Panc1 (cell line): Measurements from ENCODE around the gene B4GALNT4. TPM values are rescaled to one million over a fixed set of nuclear protein-coding genes. Genes with fewer than 3 reads are reported as not detected.

Source experiments
- ATAC-seq: fragments of 200-7000 bp; cut with Tn5 transposase; 2 replicates; pipeline ENCODE4 v1.9.1; 2020; ENCODE audit warnings: mild to moderate bottlenecking, moderate library complexity
- BruUV-seq: library from RNA; stranded (reverse); fragments of 400-500 nt; replicated peaks from 2 replicates; lab custom pipeline; 2021; lab: Mats Ljungman, UMichigan
- CTCF ChIA-PET: fragments of 300-600 bp; sonication (Branson Sonifier 250); formaldehyde crosslinking; loops from one replicate; lab custom pipeline; 2022; ENCODE audit warnings: antibody characterized with exemption; lab: Charles Lee
- POLR2A ChIA-PET: fragments of 300-600 bp; sonication (Branson Sonifier 250); formaldehyde crosslinking; loops from one replicate; lab custom pipeline; 2022; ENCODE audit warnings: antibody characterized with exemption; lab: Charles Lee
- DNase-seq: peaks from one replicate; pipeline ENCODE4 v3.0.0-alpha.2; 2010; ENCODE audit warnings: low read depth, low spot score
- H3K27ac ChIP-seq: 2 replicates; pipeline ENCODE4 v1.5.1; 2011; ENCODE audit warnings: mild to moderate bottlenecking, low read length, inconsistent platforms
- H3K27me3 ChIP-seq: fragments of 200-500 bp; sonication (Bioruptor generic); 2 replicates; pipeline ENCODE4 v1.6.0; 2014; ENCODE audit warnings: low read length, inconsistent platforms; ENCODE audit not compliant: control insufficient read depth, insufficient read depth
- H3K36me3 ChIP-seq: fragments of 200-500 bp; sonication (Bioruptor generic); 2 replicates; pipeline ENCODE4 v1.5.1; 2014; ENCODE audit warnings: inconsistent platforms, mild to moderate bottlenecking, low read length, moderate library complexity; ENCODE audit not compliant: control insufficient read depth, insufficient read depth
- H3K4me1 ChIP-seq: 2 replicates; pipeline ENCODE4 v1.5.1; 2011; ENCODE audit warnings: inconsistent platforms, mild to moderate bottlenecking, low read length, moderate library complexity; ENCODE audit not compliant: control insufficient read depth, insufficient read depth
- H3K4me3 ChIP-seq, 2 experiments: 2 replicates each; pipeline ENCODE4 v1.5.1; 2011 to 2012; ENCODE audit warnings: low read depth in 2 of 2, low read length in 2 of 2, mild to moderate bottlenecking in 2 of 2, inconsistent platforms in 1 of 2, moderate library complexity in 1 of 2
- H3K9me3 ChIP-seq: fragments of 200-500 bp; sonication (Bioruptor generic); 2 replicates; pipeline ENCODE4 v1.5.1; 2014; ENCODE audit warnings: low read depth, mild to moderate bottlenecking, inconsistent platforms, low read length, moderate library complexity; ENCODE audit not compliant: control insufficient read depth, insufficient read depth
- POLR2AphosphoS5 ChIP-seq: IDR thresholded peaks from 2 replicates; pipeline ENCODE4 v1.6.1; 2012; ENCODE audit warnings: mild to moderate bottlenecking, low read depth, low read length, moderate library complexity
- SIN3A ChIP-seq: IDR thresholded peaks from 2 replicates; pipeline ENCODE4 v1.6.1; 2012; ENCODE audit warnings: low read depth, mild to moderate bottlenecking, low read length, moderate library complexity, borderline replicate concordance; ENCODE audit not compliant: insufficient read depth
- TCF7L2 ChIP-seq: IDR thresholded peaks from 2 replicates; pipeline ENCODE4 v1.6.1; 2011; ENCODE audit warnings: mild to moderate bottlenecking, low read depth, low read length, inconsistent platforms
- in situ Hi-C: cut with HindIII; loops from 2 replicates; pipeline ENCODE4 v1.10.0; 2016; ENCODE audit warnings: low sequenced_read_pairs, low pct_unique_long_range_greater_than_20kb
- intact Hi-C: fragments of 100-400 bp; cut with micrococcal nuclease; formaldehyde crosslinking; loops from one replicate; pipeline ENCODE4 v1.10.0; 2022; ENCODE audit not compliant: unreplicated experiment
- total RNA-seq: library from RNA; stranded (reverse); gene quantifications from one replicate; pipeline ENCODE4 v1.2.1, GENCODE V29; 2021; ENCODE audit not compliant: unreplicated experiment
- TF ChIP-seq, protein P1 (sequence below): fragments of 450-650 bp; IDR thresholded peaks from 2 replicates; pipeline ENCODE4 v1.5.1; 2017; ENCODE audit warnings: mild to moderate bottlenecking
- TF ChIP-seq, protein P2 (sequence below), 2 experiments: IDR thresholded peaks; 2 replicates each; pipeline ENCODE4 v1.6.1; 2011 to 2012; ENCODE audit warnings: low read depth in 2 of 2, control low read depth in 1 of 2, low read length in 1 of 2, mild to moderate bottlenecking in 1 of 2, moderate library complexity in 1 of 2; ENCODE audit not compliant: insufficient read depth in 1 of 2

The B4GALNT4 gene
- total RNA-seq, 1 experiment from 2014 or later: 122 TPM

DNA sequence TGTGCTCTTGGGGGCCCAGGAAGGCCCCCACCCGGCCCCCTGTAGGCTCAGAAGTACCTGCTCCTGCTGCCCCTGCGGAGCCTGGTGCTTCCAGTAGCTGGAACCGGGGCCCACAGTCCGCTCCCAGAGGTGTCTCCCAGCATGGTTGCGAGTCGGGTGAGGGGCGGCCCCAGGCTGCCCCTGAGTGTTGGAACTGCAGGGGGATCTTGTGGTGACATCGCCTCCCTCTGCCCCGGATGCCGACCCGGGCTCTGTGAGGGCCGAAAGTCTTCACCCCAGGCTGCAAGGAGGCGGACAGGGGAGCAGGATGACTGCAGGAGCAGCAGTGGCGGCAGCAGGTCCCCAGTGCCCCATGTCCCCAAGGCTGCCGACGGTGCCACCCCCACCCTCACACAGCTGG lies 15.2 kb downstream of the B4GALNT4 start:
- no peaks in the 10 kb centered on the region for H3K27me3 ChIP-seq
- in situ Hi-C loops: no loop called here
- no peak overlapping the region for H3K4me3 ChIP-seq
- H3K36me3 ChIP-seq: no peaks in the 10 kb centered on the region; the same call in 1 of the 2 replicates
- H3K27ac ChIP-seq: no peak overlapping the region
- intact Hi-C loops: no loop called here
- H3K9me3 ChIP-seq: peaks cover 8% of the 10 kb centered on the region; the same call in 1 of the 2 replicates
- DNase-seq (no peak), ATAC-seq (no peak)
- H3K4me1 ChIP-seq: no peaks in the 10 kb centered on the region; the same call in 1 of the 2 replicates
- CTCF ChIA-PET: no interaction called here
- POLR2A ChIA-PET: interaction anchor here (0.7 kb wide), 1 partner anchor 72 kb away, joined by 3 read pairs; no protein-coding TSS in a partner anchor
- no TSS peak for BruUV-seq
- no peak for TF ChIP-seq TCF7L2
- TF ChIP-seq POLR2AphosphoS5: no peak
- TF ChIP-seq, protein P1, sequence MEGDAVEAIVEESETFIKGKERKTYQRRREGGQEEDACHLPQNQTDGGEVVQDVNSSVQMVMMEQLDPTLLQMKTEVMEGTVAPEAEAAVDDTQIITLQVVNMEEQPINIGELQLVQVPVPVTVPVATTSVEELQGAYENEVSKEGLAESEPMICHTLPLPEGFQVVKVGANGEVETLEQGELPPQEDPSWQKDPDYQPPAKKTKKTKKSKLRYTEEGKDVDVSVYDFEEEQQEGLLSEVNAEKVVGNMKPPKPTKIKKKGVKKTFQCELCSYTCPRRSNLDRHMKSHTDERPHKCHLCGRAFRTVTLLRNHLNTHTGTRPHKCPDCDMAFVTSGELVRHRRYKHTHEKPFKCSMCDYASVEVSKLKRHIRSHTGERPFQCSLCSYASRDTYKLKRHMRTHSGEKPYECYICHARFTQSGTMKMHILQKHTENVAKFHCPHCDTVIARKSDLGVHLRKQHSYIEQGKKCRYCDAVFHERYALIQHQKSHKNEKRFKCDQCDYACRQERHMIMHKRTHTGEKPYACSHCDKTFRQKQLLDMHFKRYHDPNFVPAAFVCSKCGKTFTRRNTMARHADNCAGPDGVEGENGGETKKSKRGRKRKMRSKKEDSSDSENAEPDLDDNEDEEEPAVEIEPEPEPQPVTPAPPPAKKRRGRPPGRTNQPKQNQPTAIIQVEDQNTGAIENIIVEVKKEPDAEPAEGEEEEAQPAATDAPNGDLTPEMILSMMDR: no peak
- TF ChIP-seq SIN3A: no peak
- TF ChIP-seq, protein P2, sequence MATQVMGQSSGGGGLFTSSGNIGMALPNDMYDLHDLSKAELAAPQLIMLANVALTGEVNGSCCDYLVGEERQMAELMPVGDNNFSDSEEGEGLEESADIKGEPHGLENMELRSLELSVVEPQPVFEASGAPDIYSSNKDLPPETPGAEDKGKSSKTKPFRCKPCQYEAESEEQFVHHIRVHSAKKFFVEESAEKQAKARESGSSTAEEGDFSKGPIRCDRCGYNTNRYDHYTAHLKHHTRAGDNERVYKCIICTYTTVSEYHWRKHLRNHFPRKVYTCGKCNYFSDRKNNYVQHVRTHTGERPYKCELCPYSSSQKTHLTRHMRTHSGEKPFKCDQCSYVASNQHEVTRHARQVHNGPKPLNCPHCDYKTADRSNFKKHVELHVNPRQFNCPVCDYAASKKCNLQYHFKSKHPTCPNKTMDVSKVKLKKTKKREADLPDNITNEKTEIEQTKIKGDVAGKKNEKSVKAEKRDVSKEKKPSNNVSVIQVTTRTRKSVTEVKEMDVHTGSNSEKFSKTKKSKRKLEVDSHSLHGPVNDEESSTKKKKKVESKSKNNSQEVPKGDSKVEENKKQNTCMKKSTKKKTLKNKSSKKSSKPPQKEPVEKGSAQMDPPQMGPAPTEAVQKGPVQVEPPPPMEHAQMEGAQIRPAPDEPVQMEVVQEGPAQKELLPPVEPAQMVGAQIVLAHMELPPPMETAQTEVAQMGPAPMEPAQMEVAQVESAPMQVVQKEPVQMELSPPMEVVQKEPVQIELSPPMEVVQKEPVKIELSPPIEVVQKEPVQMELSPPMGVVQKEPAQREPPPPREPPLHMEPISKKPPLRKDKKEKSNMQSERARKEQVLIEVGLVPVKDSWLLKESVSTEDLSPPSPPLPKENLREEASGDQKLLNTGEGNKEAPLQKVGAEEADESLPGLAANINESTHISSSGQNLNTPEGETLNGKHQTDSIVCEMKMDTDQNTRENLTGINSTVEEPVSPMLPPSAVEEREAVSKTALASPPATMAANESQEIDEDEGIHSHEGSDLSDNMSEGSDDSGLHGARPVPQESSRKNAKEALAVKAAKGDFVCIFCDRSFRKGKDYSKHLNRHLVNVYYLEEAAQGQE (IDR thresholded peaks at IDR 0.05; ENCODE audit: insufficient read depth in 1 of 2, low read depth in 2 of 2, low read length in 1 of 2): no peak

DNA sequence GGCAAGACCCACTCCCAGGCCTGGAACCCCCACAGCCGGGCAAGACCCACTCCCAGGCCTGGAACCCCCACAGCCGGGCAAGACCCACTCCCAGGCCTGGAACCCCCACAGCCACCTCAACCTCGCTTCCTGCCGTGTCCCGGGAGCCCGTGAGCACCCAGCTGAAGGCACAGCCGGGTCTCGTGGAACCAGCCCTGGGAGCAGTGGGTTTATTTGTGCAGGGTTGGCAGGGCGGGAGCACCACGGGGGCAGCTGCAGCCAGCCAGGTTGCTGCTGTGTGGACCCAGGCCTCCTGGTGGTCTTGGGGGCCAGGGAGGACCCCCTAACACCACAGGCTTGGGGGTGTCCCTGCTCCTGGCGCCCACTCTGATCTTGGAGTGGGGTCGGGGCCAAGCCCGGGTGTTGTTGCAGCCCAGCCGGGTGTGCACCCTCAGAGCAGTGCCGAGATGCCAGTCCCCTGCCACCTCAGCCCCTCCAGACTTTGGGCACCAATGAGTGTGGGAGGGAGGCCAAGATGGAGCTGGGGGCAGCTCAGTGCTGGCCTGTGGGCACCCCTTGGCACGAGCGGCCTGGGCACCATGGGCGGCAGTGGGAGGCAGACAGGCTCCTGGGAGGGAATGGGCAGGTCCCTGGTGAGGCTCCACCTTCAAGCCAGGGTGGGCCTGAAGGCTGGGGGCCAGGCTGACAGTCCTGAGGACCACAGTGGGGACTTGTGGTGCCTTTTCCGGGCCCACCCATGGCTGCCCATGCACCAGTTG lies 16.5 kb downstream of the B4GALNT4 start:
- Histone ChIP-seq H3K4me3 (no peak overlapping the region), H3K27ac (no peak overlapping the region), H3K36me3 (no peaks in the 10 kb centered on the region; the same call in 1 of the 2 replicates), H3K9me3 (peaks cover 8% of the 10 kb centered on the region; the same call in 1 of the 2 replicates), H3K4me1 (no peaks in the 10 kb centered on the region), H3K27me3 (no peaks in the 10 kb centered on the region)
- no TSS peak for BruUV-seq
- ATAC-seq (no peak), DNase-seq (no peak)
- in situ Hi-C loops: no loop called here
- TF ChIP-seq, protein P1: no peak
- TF ChIP-seq, protein P2 (IDR thresholded peaks at IDR 0.05; ENCODE audit: insufficient read depth in 1 of 2, low read depth in 2 of 2, low read length in 1 of 2): no peak
- TF ChIP-seq TCF7L2 (no peak), POLR2AphosphoS5 (no peak), SIN3A (no peak)
- ChIA-PET CTCF (no interaction called here), POLR2A (no interaction called here)
- intact Hi-C loops: no loop called here
